Measurements from ENCODE around the gene TNXB. TPM values are rescaled to one million over a fixed set of nuclear protein-coding genes. Genes with fewer than 3 reads are reported as not detected.
A peak's percentile ranks its signal among the peaks of the same experiment; 100 is the strongest.
"Not testable (repeated sequence)": the region's sequence is repeated elsewhere in the genome, so short reads cannot be mapped to it uniquely, and the experiment has no call there.

Gene TNXB
- total RNA-seq, 2 donors from 2014 or later: 7.2 to 26.8 TPM

GRCh38 chr6:32008616-32009015 is 100.5 kb downstream of the TNXB start:
- H3K27ac Mint-ChIP-seq; H3K36me3 Mint-ChIP-seq (ENCODE audit: low read depth); H3K27me3 Mint-ChIP-seq; H3K4me1 Mint-ChIP-seq; ATAC-seq (replicated peaks); H3K4me3 Mint-ChIP-seq; H3K9me3 Mint-ChIP-seq: not testable (repeated sequence)

DNA sequence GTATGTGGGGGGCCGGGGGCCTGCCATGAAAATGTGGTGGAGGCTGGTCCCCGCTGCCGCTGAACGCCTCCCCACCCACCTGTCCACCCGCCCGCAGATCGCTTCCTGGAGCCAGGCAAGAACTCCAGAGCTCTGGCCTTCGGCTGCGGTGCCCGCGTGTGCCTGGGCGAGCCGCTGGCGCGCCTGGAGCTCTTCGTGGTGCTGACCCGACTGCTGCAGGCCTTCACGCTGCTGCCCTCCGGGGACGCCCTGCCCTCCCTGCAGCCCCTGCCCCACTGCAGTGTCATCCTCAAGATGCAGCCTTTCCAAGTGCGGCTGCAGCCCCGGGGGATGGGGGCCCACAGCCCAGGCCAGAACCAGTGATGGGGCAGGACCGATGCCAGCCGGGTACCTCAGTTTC is 101.1 kb downstream of the TNXB start:
- H3K4me3 Mint-ChIP-seq; H3K27me3 Mint-ChIP-seq; H3K9me3 Mint-ChIP-seq; H3K4me1 Mint-ChIP-seq; H3K27ac Mint-ChIP-seq; H3K36me3 Mint-ChIP-seq (ENCODE audit: low read depth); ATAC-seq (replicated peaks): not testable (repeated sequence)

- not testable (repeated sequence) for H3K27ac Mint-ChIP-seq; H3K27me3 Mint-ChIP-seq; H3K36me3 Mint-ChIP-seq (ENCODE audit: low read depth); H3K4me3 Mint-ChIP-seq; H3K9me3 Mint-ChIP-seq; ATAC-seq (replicated peaks); H3K4me1 Mint-ChIP-seq
Observed at GRCh38 chr6:32007086-32007485, 102.1 kb downstream of the TNXB start.

DNA sequence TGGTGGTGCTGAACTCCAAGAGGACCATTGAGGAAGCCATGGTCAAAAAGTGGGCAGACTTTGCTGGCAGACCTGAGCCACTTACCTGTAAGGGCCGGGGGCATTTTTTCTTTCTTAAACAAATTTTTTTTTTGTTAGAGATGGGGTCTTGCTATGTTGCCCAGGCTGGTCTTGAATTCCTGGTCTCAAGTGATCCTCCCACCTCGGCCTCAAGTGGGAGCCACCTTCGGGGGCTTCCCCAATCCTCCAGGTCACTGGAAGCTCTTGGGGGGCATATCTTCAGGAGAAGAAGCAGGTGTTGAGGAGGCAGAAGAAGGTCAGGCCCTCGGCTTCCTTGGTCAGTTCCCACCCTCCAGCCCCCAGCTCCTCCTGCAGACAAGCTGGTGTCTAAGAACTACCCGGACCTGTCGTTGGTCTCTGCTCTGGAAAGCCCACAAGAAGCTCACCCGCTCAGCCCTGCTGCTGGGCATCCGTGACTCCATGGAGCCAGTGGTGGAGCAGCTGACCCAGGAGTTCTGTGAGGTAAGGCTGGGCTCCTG is 103.1 kb downstream of the TNXB start:
- H3K36me3 Mint-ChIP-seq (ENCODE audit: low read depth): not testable (repeated sequence)

DNA sequence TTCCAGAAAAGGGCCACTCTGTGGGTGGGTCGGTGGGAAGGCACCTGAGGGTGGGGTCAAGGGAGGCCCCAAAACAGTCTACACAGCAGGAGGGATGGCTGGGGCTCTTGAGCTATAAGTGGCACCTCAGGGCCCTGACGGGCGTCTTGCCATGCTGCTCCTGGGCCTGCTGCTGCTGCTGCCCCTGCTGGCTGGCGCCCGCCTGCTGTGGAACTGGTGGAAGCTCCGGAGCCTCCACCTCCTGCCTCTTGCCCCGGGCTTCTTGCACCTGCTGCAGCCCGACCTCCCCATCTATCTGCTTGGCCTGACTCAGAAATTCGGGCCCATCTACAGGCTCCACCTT is 103.6 kb downstream of the TNXB start:
- not testable (repeated sequence) for H3K9me3 Mint-ChIP-seq; ATAC-seq (replicated peaks); H3K27me3 Mint-ChIP-seq; H3K27ac Mint-ChIP-seq; H3K36me3 Mint-ChIP-seq (ENCODE audit: low read depth); H3K4me3 Mint-ChIP-seq; H3K4me1 Mint-ChIP-seq

More for the DNA sequence above, 103.1 kb downstream of the TNXB start:
- H3K27me3 Mint-ChIP-seq; ATAC-seq (replicated peaks); H3K4me1 Mint-ChIP-seq; H3K27ac Mint-ChIP-seq; H3K4me3 Mint-ChIP-seq; H3K9me3 Mint-ChIP-seq: not testable (repeated sequence)

GRCh38 chr6:32004864-32005537 is 104.1 kb downstream of the TNXB start:
- H3K4me3 Mint-ChIP-seq; H3K9me3 Mint-ChIP-seq; H3K4me1 Mint-ChIP-seq; H3K27me3 Mint-ChIP-seq; H3K36me3 Mint-ChIP-seq (ENCODE audit: low read depth): not testable (repeated sequence)
- peak; percentile 80 for ATAC-seq (replicated peaks)
- peak overlapping the region; percentile 43 for H3K27ac Mint-ChIP-seq

DNA sequence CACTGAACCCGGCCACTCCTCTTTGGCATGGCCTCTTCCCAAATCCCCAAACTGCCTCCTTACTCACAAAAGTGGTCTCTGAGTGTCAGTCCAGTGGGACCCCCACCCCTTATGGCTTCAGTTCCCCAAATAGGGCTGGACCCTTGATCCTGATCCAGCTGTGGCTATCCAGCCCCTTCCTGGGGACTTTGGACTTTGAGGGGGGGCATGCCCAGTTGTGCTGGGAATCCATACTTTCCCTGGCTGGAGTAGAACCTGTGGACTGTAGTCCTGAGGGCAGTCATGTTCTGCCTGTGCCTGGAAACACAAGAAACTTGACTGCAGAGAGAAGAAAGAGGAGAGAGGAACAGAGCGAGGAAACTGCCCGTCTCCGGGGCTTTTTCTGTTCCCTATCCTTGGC is 104.7 kb downstream of the TNXB start:
- not testable (repeated sequence) for H3K27ac Mint-ChIP-seq

GRCh38 chr6:32003301-32003700 is 105.8 kb downstream of the TNXB start:
- H3K4me3 Mint-ChIP-seq; H3K27me3 Mint-ChIP-seq; H3K9me3 Mint-ChIP-seq; H3K27ac Mint-ChIP-seq; H3K36me3 Mint-ChIP-seq (ENCODE audit: low read depth); H3K4me1 Mint-ChIP-seq; ATAC-seq (replicated peaks): not testable (repeated sequence)

More for the DNA sequence above, 104.7 kb downstream of the TNXB start:
- H3K9me3 Mint-ChIP-seq; H3K27me3 Mint-ChIP-seq; H3K36me3 Mint-ChIP-seq (ENCODE audit: low read depth); H3K4me1 Mint-ChIP-seq; H3K4me3 Mint-ChIP-seq; ATAC-seq (replicated peaks): not testable (repeated sequence)

GRCh38 chr6:32002546-32003268 is 106.4 kb downstream of the TNXB start:
- not testable (repeated sequence) for ATAC-seq (replicated peaks); H3K4me3 Mint-ChIP-seq; H3K36me3 Mint-ChIP-seq (ENCODE audit: low read depth); H3K27ac Mint-ChIP-seq; H3K9me3 Mint-ChIP-seq; H3K27me3 Mint-ChIP-seq; H3K4me1 Mint-ChIP-seq

DNA sequence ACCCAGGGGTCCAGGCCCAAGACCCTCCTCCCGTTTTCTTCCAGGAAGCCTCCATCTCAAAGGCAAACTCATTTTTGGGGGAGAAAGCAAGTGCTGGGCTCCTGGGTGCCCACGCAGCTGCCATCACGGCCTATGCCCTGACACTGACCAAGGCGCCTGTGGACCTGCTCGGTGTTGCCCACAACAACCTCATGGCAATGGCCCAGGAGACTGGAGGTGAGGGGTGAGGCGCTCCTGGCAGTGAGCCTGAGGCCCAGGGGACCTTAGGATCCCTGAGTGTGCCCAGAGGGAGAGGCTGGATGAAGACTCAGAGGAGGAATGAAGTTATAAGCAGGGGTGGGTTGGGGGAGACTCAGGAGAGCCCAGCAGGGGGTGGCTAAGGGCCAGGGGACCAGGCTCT is 112.8 kb downstream of the TNXB start:
- not testable (repeated sequence) for H3K4me1 Mint-ChIP-seq; H3K4me3 Mint-ChIP-seq; H3K27ac Mint-ChIP-seq; H3K9me3 Mint-ChIP-seq; H3K27me3 Mint-ChIP-seq; ATAC-seq (replicated peaks); H3K36me3 Mint-ChIP-seq (ENCODE audit: low read depth)

GRCh38 chr6:31994421-31994820 is 114.7 kb downstream of the TNXB start:
- not testable (repeated sequence) for H3K4me3 Mint-ChIP-seq; H3K4me1 Mint-ChIP-seq; H3K36me3 Mint-ChIP-seq (ENCODE audit: low read depth); H3K9me3 Mint-ChIP-seq; H3K27me3 Mint-ChIP-seq; H3K27ac Mint-ChIP-seq; ATAC-seq (replicated peaks)

Other genes with a start within 250 kb of the TNXB start
- 10 to 100 TPM; 19.3 to 22.3 TPM for gene NEU1, start 246.5 kb downstream of the TNXB start, total RNA-seq
- gene SLC44A4, start 230.3 kb downstream of the TNXB start, total RNA-seq: under 1 TPM in 1 of 2 donors, not detected in 1; 0.39 TPM
- gene EHMT2, start 211.6 kb downstream of the TNXB start, total RNA-seq: 10 to 100 TPM; 41.2 to 55.3 TPM
- 1 to 10 TPM; 1.6 to 3.0 TPM for gene ZBTB12, start 207.3 kb downstream of the TNXB start, total RNA-seq
- 1 to 10 TPM in 1 of 2 donors, under 1 TPM in 1; 0.58 to 4.7 TPM for gene C2, start 181.6 kb downstream of the TNXB start, total RNA-seq
- 1 to 10 TPM in 1 of 2 donors, not detected in 1; 1.5 TPM for gene CFB, start 163.2 kb downstream of the TNXB start, total RNA-seq
- gene NELFE, start 150.4 kb downstream of the TNXB start, total RNA-seq: 10 to 100 TPM; 50.3 to 63.6 TPM
- gene SKIC2, start 150.2 kb downstream of the TNXB start, total RNA-seq: 10 to 100 TPM; 86.5 to 92.9 TPM
- 10 to 100 TPM; 14.9 to 16.9 TPM for gene DXO, start 137.2 kb downstream of the TNXB start, total RNA-seq
- 1 to 10 TPM; 6.5 to 6.9 TPM for gene C4A, start 127.3 kb downstream of the TNXB start, total RNA-seq
- gene C4B, start 94.5 kb downstream of the TNXB start, total RNA-seq: 1 to 10 TPM; 5.9 to 6.1 TPM
- under 1 TPM; 0.16 to 0.91 TPM for gene CYP21A2, start 70.9 kb downstream of the TNXB start, total RNA-seq
- gene ATF6B, start 18.9 kb upstream of the TNXB start, total RNA-seq: 10 to 100 TPM; 73.4 to 99.9 TPM
- gene FKBPL, start 20.9 kb upstream of the TNXB start, total RNA-seq: 1 to 10 TPM; 7.4 to 9.3 TPM
- gene PRRT1, start 42.6 kb upstream of the TNXB start, total RNA-seq: under 1 TPM; 0.17 to 0.29 TPM
- gene PPT2, start 44.8 kb upstream of the TNXB start, total RNA-seq: 10 to 100 TPM; 10.5 to 18.0 TPM
- 10 to 100 TPM in 1 of 2 donors, 1 to 10 TPM in 1; 6.7 to 10.1 TPM for gene EGFL8, start 55.3 kb upstream of the TNXB start, total RNA-seq
- gene AGPAT1, start 66.7 kb upstream of the TNXB start, total RNA-seq: 10 to 100 TPM; 26.8 to 37.5 TPM
- 10 to 100 TPM; 46.0 to 64.5 TPM for gene RNF5, start 69.1 kb upstream of the TNXB start, total RNA-seq
- gene AGER, start 74.9 kb upstream of the TNXB start, total RNA-seq: 10 to 100 TPM; 19.3 to 50.2 TPM
- 100 to 1,000 TPM in 1 of 2 donors, 10 to 100 TPM in 1; 53.0 to 135 TPM for gene PBX2, start 80.9 kb upstream of the TNXB start, total RNA-seq
- 100 to 1,000 TPM; 136 to 227 TPM for gene GPSM3, start 83.3 kb upstream of the TNXB start, total RNA-seq
- gene NOTCH4, start 114.7 kb upstream of the TNXB start, total RNA-seq: 1 to 10 TPM in 1 of 2 donors, under 1 TPM in 1; 0.73 to 2.3 TPM

Data from activated T-helper 17 cell treated with anti-CD3 and anti-CD28 coated beads, Interleukin-2, amount 50 U/mL, for 72 hours (primary cell).